Measurements from ENCODE around the gene ACOT7.

DNA sequence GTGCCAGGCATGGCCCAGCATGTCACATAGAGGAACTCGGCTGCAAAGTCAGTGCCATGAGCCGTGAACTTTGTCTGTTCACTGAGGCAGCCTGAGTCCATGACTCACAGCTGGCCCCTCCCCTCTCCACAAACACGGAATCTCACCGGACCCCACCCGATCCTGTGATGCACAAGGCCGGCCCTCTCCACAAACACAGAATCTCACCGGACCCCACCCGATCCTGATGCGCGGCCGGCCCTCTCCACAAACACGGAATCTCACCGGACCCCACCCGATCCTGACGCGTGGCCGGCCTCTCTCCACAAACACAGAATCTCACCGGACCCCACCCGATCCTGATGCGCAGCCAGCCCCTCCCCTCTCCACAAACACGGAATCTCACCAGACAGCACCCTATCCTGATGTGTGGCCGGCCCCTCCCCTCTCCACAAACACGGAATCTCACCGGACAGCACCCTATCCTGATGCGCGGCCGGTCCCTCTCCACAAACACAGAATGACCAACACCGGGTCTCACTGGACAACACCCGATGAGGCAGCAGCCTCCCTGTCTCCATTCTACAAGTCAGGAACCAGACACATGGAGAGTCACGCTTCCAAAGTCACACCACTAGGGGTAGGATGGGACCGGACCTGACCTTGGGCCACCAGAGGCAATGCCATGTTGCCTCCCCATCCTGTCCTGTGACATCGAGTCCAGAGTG is 93.1 kb downstream of the ACOT7 start:
- TF ChIP-seq, protein P1, sequence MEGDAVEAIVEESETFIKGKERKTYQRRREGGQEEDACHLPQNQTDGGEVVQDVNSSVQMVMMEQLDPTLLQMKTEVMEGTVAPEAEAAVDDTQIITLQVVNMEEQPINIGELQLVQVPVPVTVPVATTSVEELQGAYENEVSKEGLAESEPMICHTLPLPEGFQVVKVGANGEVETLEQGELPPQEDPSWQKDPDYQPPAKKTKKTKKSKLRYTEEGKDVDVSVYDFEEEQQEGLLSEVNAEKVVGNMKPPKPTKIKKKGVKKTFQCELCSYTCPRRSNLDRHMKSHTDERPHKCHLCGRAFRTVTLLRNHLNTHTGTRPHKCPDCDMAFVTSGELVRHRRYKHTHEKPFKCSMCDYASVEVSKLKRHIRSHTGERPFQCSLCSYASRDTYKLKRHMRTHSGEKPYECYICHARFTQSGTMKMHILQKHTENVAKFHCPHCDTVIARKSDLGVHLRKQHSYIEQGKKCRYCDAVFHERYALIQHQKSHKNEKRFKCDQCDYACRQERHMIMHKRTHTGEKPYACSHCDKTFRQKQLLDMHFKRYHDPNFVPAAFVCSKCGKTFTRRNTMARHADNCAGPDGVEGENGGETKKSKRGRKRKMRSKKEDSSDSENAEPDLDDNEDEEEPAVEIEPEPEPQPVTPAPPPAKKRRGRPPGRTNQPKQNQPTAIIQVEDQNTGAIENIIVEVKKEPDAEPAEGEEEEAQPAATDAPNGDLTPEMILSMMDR (IDR thresholded peaks at IDR 0.05; ENCODE audit: low read depth, low read length, poor library complexity, severe bottlenecking) = no peak
- TF ChIP-seq EZH2phosphoT487 (IDR thresholded peaks at IDR 0.05; ENCODE audit: borderline replicate concordance, low read length) = no peak
